Epidermal melanocyte (primary cell): ENCODE results near the gene CCDC154.

Source experiments
- DNase-seq: peaks from one replicate; pipeline ENCODE4 v3.0.0; 2011; ENCODE audit warnings: low spot score; ENCODE audit not compliant: insufficient read length

The CCDC154 gene

DNA sequence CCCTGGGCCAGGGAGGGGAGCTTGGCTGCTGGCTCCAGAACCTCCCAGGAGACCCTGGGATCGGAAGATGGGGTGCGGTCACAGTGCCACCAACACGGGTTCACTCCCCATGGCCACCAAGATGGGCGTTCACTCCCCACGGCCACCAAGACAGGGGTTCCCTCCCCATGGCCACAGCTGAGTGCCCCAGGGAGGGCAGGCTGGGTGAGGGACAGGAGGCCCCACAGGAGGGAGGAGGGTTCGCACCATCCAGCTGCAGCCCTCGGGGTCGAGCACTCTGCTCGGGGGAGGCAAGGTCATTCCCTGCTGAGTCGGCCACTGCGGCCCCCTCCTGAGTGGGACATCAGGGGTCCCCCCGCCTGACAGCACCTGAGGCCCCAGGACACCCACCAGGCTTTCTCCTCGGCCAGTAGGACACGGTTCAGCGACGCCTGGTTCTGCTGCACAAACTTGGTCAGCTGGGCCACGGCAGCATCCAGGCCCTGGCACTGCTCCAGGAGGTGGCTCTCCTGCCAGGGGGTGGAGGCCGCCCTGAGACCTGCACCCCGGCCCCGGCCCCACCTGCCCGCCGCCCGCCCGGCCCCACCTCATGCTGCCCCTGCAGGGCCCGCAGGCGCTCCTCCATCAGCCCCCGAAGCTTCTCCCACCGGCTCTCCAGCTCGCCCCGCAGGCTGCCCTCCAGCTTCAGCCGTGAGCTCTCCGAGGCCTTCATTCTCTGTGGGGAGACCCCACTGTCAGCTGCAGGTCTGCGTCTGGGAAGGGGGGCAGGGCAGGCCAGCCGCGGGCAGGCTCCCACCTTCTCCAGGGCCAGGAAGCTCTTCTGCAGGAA lies 5.9 kb downstream of the CCDC154 start:
- no peak for DNase-seq

DNA sequence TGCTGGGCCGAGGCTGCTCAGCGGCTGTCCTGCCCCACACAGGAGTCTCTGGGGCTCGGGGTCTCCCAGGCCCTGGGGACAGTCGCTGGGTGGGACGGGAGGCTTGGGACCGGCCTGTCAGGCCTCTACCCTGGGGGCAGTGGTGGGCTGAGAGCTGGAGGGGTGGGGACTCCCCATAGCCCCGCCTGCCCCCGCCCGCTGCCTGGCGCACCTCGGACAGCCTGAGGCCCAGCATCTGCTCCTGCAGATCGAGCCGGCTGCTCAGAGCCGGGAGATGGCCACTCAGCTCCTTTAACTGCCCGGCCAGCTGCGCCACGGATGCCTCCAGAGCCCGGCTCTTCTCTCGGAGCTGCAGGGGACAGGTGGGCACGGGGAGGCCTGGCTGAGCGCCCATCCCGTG lies 6.8 kb downstream of the CCDC154 start:
- DNase-seq = no peak

DNA sequence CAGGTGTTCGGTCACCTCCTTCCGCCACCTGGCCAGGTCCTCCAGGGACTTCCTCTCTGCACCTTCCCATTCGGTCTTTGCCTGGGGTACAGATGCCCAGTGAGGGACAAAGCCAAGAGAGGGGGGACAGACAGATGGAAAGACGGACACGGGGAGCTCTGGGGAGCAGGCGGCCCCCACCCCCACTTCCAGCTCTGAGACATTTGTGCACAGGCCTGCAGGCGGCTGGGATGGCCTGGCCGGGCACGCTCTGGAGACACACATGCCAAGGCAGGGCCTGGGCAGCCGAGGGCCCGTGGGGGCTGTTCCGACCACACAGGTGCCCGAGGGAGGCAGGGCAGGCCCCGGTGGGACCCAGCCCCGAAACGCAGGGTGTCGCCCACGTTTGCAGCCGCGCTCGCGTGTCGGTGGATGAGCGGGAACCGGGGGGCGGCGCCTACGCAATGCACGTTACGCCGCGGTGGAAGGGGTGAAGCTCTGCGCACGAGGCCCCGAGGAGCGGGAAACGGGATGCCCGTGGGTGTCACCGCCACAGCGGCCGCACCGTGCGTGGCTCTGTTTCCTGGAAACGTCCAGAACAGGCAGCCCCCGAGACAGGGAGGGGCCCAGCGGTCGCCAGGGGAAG lies 7.5 kb downstream of the CCDC154 start:
- DNase-seq = no peak

DNA sequence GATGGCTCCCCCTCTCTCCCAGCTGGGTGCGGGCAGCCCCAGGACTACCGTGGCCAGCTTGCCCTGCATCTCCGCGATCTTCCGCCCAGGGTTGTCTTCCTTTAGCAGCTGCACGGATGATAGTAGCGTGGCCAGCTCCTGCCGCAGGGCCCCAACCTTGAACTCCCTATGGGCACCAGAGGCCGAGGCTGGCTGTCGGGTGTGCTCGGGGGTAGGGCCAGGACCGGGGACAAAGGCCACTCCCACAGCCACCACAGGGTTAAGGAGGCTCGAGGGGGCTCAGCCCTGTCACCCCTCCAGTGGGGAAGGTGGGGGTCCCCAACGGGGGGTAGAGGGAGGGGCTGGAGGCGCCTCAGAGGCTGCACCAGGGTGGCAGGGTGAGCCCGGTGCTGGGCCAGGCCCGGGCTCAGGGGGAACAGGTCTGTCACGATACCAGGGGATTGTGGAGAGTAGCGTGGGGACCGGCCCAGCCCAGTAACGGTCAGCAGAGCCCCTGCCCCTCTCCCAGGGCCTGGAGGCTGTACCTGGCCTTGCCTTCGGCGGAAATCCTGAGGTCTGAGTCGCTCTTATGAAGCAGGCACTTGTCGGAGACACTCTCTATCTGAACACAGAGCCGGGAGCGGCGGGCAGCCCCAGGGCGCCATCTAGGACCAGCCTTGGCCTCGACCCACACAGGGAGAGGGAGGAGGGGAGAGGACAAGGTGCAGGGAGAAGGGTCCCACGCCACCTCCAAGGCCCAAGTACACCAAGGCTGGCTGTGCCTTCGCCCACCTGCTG lies 8.2 kb downstream of the CCDC154 start:
- DNase-seq = no peak

DNA sequence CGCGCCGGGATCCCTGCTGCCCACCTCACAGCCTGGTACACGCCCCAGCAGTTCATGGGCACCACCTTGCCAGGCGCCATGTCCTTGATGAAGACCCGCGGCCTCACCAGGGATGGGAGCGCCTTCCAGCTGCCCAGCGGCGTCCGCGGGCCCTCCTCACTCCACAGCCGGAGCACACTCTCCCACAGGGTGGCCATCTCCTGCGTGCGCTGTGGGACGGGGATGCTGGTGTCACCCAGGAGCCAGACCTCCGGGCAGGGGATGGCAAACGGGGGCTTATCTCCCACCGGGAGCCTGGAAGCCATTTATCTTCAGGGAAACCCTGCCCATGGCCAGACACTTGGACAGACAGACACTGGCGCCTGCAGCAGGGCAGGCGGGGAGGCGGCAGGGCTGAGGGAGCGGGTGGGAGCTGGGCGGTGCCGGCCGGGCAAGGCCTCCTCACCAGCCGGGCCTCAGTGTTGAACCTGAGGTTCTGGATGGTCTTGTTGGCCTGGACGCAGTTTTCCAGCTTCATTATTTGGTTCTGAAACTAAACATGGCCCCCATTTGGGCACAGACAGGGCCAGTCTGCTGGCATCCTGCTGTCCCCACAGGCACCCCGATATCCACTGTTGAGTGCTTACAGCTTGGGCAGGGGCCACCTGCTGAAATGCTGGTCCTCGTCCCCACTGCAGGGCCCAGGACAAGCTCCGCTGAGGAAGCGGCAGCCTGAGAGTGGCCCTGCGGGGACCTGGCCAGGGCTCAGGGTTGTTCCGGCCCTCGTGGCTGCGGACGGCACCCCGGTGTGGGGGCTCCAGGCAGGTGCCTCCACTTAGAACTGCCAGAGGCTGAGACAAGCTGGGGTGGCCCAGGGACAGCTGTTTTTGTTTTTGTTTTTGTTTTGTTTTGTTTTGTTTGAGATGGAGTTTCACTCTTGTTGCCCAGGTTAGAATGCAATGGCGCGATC lies 9.4 kb downstream of the CCDC154 start:
- DNase-seq = no peak

DNA sequence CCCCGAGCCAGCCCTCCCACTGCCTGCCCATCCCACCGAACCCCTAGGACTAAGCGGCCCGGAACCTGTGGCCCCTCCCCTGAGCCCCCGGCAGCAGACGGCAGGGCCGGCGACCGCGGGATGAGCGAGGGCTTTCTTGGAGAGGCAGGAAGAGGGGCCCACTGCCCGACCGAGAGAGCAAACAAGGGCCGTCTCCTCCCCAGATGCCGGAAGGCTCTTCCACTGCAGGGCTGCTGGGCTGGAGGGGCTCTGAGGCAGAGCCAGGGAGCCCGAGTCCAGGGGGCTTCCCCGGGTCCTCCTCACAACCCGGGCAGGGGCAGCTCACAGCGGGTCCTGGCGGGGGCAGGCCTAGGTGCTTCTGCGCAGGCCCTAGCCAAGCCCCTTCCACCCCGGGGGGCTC lies 10.6 kb downstream of the CCDC154 start:
- no peak for DNase-seq

DNA sequence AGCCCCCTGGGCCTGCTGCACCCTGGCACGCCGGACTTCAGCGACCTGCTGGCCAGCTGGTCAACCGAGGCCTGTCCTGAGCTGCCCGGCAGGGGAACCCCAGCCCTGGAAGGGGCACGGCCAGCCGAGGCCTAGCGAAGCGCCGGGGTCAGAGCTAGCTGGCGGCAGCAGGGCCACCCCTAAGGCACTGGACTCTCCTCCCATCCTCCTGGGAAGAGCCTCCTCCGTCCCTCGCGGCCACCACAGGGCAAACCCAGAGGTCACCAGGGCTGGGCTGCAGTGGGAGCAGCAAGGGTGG lies 11.1 kb downstream of the CCDC154 start:
- DNase-seq = no peak

DNA sequence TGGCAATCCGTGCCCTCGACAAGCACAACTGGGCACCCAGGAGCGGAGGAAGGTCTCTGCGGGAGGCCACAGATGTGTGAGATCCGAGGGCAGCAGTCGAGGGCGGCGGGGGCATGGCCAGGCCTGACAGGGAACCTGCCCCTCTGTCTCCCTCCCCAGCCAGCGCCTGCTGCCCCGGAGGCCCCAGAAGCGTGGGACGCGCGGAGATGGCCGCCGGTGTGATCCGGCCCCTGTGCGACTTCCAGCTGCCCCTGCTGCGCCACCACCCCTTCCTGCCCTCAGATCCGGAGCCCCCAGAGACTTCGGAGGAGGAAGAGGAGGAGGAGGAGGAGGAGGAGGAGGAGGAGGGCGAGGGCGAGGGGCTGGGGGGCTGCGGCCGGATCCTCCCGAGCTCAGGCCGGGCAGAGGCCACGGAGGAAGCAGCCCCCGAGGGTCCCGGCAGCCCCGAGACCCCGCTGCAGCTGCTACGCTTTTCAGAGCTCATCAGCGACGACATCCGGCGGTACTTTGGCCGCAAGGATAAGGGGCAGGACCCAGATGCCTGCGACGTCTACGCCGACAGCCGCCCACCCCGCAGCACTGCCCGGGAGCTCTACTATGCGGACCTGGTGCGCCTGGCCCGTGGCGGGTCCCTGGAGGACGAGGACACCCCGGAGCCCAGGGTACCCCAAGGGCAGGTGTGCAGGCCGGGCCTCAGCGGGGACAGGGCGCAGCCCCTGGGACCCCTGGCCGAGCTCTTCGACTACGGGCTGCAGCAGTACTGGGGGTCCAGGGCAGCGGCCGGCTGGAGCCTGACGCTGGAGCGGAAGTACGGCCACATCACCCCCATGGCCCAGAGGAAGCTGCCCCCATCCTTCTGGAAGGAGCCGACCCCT lies 11.7 kb downstream of the CCDC154 start:
- DNase-seq = no peak

DNA sequence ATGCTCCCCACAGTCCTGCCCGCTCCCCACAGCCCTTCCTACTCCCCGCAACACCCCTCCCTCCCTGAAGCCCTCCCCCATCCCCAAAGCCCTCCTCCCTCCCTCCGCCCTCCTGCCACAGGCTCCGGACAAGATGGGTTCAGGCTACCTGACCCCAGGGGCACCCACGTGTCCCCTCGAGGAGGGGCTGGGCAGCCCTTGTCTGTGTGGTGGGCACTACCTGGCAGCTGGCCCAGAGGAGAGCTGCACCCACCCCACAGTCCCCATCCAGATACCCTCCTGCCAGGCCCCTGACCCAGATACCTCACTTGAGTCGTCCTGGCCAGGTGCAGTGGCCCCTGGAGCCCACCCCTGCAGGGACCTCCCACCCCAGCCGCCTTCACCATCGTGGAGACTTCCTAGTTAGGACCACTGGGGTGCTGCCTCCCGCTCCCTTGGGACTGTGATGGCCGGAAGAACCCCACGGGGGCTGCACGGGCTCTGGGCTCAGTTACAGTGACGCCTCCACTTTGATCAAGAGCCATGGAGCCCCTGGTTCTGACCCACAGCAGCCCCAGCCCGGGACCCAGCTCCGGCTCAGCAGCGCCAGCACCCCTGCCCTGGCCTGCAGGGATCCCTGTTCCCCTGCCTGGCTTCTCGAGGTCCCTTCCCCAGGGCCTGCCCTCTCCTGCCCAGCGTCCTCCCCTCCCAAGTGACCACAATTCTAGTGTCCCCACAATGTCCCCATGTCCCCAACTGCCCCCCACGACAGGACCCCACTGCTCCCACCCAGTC lies 12.7 kb downstream of the CCDC154 start:
- DNase-seq = no peak

DNA sequence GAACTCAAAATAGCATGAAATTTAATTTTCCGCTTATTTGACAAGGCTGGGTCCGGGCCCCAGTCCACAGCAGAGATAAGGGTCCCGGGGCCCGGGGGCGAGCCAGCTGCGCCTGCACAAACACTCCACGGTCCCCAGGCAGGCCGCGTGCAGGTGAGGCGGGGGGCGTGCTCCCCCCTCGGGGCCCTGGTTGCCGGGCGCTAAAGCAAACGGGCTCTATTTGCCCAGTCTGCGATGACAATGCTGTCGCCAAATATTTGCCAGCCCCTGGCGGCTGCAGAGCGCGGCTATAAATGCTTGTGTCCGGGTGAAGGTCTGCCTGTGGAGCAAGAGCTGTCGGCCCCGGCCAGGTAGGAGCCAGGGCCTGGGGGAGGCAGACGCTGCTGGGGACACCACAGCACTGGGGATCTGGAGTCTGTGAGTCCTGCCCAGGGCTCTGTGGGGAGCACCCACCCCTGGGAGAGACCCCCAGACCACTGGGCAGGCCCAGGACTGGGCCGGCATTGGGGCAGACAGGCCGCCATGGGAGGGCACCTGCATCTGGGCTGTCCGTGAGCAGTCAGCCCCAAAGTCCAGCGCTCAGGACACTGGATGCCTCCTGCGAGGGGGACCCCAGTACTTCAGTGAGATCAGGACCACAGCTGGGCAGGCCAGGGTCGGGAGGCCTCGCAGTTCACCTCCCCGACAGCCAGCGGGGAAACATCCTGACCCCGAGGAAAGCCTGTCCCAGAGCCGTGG lies 13.4 kb downstream of the CCDC154 start, which contains the start of gene PERCC1:
Gene PERCC1, plus strand, starts transcription at position 320 of the 738 bp plus-strand sequence. CDS start 1,516 bp downstream, outside the sequence.
- DNase-seq = peak; percentile 82

DNA sequence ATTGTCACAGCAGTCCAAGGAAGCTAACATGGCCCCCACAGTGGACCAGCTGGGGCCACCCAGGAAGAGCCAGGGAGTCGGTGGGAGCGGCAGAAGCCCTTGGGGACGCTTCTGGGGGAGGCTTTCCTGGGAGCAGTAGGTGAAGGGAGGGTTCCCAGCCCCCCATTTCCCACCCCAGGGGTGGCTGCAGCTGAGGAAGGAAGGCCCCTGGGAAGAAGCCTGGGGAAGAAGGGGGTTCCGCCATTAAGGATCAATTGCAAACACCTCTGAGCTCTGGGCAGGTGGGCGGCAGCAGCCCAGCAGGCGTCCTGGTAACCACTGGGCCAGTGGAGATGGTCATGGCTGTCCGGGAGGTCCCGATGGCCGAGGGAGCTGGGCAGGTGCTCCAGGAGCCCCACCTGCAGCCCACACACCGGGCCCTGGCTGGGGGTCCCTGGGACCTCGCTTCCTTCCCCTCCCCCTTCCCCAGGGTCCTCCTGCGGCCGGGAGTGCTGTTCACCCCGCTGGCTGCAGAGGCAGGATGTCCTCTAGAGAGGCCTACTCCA lies 14.1 kb downstream of the CCDC154 start:
- DNase-seq = no peak

DNA sequence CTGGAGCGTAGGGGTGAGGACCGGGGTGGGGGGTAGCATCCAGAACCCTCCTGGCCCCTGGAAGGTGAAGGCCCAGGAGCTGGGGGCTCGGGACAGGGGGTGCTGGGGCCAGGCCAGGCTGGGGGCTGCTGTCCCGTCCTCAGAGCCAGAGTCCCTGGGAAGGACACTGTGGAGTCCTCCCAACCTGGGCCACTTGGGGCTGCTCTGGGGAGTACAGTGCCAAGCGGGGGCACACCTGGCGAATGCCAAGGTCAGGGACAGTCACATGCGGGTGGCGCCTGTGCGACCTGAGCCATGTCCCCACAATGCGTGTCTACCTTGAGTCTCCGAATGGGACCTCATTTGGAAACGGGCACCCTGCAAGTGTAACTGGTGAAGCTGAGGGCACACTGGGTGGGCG lies 14.7 kb downstream of the CCDC154 start:
- DNase-seq = no peak

DNA sequence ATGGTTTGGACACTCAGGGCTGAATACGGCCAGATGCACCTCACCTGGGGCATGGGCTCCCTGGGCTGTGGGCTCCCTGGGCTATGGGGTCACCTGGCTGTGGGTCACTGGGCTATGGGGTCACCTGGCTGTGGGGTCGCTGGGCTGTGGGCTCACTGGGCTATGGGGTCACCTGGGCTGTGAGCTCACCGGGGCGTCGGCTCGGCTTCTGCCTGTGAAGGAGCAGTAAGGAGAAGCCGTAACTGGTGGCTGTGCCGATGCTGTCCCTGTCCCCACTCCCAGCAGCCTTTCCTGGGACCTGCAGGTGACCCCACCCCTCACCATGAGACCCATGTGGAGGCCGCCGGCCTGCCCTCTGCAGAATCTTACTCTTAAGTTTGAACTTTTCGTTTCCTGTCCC lies 15.3 kb downstream of the CCDC154 start:
- DNase-seq = no peak

DNA sequence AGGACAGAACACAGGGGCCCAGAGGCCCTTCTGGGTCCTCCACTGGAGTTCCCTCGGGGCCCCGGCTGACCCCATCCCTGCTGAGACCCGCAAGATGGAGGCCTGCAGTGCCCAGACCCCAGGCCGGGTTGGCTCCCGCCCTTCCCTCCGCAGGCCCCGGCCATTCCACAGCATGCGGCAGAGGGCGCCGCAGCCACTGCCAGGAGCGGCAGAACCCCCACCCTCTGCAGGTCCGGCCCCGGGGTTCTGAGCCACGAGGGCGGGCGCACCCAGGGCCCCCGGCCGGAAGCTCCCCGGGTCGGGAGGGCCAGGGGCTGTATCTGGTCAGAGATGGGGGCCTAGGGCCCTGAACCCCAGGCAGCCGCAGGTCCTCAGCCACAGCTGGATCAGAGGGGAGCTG lies 15.8 kb downstream of the CCDC154 start:
- DNase-seq = no peak

DNA sequence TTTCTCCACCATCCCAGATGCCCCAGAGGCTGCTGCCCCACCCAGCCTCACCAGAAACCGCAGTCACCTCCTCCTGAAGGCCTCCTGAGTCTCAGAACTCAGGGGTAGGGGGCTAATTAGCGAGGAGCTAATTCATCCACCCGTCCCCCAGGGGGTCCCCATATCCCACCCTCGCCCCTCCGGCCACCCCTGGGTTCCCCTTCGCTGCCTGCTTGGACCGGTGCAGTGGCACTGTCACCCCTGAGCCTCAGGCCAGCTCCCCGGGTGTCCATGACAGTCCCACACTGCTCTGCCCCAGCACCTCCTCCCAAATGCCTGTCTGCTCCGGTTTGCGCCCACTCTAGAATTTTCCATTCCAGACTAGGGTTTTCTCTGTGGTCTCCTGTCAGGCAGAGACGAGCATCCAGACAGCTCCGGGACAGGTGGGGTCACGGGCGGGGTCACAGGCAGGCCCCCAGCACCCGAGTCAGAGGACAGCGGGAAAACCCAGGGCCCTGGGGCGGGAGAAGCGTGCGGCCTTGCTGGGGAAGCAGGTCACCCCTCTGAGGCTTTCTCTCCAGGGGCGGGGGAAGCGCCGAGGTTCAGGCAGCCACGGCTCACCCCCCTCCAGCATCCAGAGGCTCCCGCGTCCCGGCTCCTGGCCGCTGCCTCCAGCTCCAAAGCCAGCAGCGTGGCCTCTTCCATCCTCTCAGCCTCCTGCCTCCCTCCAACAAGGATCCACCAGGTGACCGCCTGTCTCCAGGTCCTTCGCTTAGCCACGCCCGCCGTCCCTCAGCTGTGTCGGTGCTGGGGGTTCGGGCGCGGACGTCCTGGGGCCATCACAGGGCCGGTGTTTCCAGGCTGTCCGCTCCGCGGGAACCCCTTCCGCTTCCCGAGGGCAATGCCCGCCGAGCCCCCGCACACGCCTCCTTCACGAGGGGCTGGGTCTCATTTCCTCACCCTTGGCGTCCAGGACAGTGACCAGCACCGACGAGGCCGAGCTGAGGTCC lies 16.6 kb downstream of the CCDC154 start:
- no peak for DNase-seq

DNA sequence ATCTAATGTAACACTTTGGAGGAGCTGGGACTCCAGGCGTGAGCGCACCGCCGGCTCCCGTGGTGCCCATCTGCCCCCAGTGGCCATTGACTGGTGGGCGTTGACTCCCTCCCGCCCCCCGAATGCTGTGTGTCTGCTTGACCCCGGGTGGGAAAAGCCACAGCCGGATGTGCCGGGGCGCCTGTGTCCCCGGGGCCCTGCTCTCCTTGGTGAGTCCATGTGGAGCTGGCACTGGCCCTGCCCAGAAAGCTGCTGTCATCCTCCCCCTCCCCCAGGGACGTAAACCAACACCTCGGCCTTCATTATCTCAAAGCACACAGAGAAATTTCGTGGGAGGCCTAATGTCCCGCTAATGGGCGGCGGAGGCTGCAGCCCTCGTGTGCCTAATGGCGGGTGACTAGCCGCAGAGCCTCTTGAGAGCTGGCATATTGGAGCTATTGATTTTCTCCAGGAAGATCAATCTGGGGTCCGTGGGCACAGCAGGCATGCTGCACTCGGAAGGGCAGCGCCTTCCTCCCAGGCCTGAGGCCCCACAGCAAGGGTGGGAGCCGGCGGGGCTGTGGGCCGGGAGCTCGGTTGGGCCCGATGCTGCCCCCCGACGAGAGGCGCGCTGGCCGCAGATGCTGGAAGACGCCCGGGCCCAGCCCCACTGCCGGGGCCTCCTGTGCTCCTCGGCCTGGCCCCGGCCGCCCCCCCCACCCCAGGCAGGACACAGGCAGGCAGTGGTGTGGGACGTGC lies 17.5 kb downstream of the CCDC154 start:
- no peak for DNase-seq
